Inferior parietal cortex (tissue), 1 donor: ENCODE data around the gene MICAL3.

Experiments
- DNase-seq: peaks from one replicate; pipeline ENCODE4 v3.0.0-alpha.2; 2016; ENCODE audit errors: extremely low spot score

MICAL3 gene

DNA sequence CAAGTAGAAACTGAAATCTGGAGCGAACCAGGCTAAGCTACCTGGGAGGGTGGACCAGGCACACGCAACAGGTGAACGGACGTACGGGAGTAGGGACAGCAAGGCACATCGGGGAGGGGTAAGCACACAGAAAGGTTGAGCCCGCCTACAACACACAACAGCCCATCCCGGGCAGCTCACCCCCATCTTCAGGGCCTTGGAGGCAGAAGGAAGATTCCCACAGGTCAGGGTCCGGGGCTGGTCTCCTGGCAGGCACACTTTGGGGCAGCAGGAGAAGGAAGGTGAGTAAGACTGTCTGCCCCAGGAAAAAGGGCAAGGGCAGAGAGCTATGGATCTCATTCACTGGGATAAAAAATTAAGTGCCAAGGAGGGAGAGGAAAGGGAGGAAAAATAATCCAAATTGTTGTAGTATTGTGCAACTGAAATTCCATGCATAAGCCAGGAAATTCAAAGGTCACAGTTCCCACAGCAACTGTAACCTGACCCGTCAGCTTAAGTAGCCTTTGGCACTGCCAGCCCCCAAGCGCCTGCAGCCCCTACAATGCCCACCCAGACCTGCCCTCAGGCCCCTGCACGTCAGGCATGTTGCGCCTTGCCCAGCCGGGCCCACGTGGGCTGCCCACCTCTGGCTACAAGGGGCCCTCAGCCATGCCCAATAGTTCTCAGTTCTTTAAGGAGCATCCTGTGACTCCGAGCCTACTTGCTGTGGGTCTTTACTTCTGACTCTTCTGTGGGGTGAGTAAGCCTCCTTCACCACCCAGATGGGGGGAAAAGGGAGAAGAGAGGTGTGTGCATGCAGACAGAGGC is 51.8 kb downstream of the MICAL3 start:
- DNase-seq = no peak

DNA sequence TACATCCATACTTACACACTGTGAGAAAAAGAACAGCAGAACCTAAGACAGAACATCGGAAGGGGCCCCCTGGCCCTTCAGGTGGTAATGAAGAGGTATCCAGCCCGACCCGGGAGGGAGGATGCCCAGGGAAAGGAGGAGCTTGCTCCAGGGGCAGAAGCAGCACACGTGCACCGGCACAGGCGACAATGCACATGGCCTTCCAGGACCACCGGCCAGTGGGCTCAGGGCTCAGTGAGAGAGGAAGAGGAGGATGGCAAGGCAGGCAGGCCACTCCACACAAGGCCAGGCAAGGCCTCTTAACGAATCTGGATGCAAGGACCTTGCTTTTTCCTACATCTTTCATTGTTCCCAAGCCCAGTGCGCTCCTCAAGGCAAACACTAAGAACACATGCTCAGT is 52.6 kb downstream of the MICAL3 start:
- DNase-seq = no peak

DNA sequence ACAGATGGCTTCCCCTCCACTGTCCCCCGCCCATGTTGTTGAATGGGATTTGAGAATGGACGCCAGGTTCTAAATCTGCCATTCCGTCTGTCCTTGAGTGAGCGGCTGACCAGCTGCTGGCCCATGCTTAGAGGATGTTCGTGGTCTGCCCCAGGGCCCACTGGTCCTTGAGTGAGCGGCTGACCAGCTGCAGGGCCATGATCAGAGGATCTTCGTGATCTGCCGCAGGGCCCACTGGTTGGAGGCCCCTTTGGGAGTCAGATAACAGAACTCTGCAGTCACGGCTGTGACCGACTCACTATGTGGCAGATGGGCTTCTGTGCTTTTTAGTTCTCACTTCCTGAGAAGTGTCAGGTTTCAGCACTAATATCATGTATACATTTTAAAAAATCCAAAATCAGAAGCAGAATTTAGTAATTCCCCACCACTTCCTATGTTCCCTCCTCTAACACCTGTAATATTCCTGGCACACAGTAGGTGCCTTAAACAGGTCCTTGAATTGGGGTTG is 54.1 kb downstream of the MICAL3 start:
- DNase-seq = no peak

DNA sequence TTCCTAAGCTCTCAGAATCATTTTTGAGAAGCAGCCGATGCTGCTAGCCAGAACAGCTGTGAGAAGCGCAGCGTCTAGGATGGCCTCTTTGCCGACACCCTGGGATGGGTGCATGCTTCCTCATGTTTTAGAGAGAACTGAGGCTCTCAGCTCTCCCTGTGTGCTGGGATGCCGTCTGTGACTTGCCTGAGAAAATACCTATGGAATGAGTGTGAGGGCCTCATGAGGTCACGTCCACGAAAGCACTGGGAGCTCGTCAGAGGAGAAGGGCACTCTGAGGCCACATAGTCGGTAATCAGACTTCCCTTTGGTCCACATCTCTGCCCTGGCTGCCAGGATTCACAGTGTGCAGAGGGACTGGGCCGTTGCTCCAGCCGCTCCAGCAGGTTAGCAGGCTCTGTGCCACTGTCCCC is 54.7 kb downstream of the MICAL3 start:
- DNase-seq = no peak

DNA sequence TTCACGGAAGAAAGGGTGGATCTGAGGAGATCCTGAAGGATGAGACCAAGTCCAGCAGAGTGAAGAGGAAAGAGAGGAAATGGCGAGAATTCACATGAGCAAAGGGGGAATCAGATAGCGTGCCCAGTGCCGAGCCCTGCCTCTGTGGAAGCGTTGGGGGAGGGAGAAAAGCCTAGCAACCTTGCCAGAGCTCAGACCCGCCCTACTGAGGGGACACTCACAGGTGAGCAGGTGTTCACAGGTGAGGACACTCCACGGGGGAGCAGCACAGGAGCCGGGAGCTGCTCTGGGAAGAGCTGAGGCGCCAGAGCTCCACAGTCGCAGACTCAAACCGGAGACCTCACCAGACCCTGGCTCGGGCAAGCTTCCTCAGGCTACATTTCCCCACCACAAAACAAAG is 56.2 kb downstream of the MICAL3 start:
- no peak for DNase-seq

DNA sequence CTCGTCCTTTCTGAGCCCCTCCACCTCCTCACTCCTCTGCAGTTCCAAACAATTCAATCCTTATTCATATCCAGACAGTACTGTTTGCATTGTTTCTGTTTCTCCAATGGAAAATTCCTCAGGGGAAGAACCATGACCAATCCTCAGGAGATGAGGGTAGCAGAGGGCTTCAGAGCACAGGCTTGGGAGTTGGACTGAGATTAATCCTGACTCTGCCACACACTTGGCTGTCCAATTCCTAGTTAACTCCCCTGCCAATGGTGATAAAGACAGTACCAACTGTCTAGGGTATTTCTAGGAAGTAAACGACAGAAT is 58.0 kb downstream of the MICAL3 start:
- DNase-seq = no peak

DNA sequence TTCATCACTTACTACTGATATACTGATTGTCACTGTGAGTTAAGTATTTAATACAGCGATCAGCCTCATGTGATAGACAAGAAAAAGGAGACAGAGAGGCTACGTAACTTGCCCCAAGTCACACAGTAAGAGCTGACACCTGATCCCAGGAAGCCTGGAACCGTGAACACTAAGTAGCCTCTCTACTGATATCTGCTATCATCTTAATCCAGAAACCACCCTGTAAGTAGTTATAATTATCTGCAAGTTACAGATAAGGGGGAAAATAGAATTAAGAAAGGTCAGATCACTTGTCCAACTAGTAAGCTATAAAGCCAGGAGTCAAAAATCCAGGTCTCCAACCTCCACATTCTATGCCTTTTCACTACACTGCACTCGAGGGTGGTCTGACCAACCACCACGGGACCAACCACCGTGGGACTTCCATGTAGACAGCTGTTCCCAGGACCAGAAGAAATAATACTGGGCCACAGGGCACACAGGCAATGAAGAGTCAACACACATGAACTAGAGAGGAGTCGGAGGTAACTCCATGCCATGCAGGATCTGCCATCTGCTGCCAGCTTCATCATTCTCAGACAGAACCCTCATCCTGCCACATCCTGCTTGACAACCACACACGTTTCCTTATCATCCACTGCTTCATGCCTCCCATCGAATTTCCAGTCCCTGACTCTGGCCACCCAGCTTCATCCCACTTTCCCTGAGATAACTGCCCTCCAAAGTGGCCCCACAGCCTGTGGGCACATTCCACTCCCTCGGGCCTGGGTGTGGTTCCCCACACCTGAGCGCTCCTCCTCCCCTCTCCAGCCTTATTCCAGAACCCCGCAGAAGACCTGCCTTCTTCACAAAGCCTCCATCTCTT is 58.6 kb downstream of the MICAL3 start:
- DNase-seq = no peak

DNA sequence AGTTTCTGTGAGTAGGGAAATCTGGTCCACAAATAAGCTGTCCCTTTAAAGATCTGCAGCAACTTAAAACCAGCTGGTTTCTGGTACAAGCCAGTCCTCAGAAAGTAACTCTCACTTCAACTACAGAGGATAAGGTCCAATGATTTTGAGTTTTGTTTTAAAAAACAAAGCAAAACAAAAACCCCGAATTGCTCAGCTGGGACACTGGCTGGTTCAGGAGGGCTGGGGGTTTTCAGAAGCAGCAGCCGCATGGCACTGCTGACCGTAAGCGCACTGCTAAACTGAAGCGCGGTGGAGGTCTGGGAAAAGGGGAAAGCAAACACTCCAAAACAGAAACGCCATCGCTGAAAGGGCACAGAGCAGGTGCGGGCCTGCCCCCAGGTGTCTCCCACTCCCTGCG is 59.7 kb downstream of the MICAL3 start:
- DNase-seq = no peak

DNA sequence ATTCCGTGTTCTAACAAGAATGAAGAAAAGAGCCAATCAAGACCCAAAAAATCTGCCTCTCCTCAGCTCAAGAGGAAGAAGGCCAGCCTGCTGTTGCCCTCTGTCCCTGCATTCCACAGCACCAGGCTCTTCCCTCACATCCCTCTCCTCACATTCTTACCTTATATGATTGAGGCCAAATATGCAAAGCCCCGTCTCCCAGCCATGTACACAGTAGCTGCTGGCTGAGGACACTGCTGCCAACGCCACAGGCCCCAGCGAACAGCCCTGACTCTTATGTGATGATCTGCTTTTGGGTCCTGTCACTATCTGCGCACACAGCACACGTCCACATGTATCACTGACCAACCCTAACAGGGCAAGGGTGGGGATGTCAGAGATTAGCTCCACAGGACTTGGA is 60.2 kb downstream of the MICAL3 start:
- no peak for DNase-seq

DNA sequence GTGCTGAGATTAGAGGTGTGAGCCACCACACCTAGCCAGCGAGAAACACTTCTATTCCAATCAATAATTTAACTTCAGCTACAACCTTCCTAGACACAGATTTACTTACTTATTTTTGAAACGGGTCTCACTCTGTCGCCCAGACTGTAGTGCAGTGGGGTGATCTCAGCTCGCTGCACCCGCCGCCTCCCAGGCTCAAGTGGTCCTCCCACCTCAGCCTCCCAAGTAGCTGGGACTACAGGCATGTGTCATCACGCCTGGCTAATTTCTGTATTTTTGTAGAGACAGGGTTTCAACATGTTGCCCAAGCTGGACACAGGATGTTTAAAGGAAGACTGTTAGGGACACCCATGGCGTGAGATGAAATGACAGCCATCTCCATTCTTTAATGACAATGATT is 61.3 kb downstream of the MICAL3 start:
- DNase-seq = no peak

DNA sequence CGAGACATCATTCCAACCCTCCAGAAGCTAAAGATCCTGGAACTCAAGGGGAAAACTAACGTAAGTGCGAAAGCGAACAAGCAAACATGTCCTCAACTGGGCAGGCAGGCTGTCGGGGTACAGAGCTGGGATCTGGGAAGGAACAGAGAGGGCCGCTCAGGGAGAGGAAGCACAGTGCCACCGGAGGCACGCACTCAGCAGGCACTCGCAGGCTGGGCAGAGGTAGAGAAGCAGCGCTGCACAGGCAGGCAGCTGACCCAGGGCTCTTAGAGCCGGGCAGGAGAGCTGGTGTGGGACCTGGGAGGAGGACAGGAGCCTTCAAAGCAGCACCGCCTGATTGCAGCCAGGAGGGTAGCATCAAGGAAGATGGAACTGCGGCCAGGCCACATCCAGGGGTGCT is 62.2 kb downstream of the MICAL3 start:
- no peak for DNase-seq

DNA sequence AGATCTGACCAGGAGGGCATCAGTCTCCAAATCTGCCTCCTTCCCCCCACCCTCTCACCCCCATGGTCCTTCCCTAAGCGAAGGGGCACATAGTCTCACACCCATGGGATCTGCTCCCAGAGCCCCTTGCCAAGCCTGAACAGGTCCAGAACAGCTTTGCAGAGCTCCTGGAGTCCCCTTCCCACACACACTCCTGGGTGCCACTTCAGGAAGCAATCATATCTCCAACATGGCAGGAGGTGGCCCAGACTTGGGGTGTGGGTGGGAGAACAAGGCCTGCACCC is 63.0 kb downstream of the MICAL3 start:
- DNase-seq = no peak

DNA sequence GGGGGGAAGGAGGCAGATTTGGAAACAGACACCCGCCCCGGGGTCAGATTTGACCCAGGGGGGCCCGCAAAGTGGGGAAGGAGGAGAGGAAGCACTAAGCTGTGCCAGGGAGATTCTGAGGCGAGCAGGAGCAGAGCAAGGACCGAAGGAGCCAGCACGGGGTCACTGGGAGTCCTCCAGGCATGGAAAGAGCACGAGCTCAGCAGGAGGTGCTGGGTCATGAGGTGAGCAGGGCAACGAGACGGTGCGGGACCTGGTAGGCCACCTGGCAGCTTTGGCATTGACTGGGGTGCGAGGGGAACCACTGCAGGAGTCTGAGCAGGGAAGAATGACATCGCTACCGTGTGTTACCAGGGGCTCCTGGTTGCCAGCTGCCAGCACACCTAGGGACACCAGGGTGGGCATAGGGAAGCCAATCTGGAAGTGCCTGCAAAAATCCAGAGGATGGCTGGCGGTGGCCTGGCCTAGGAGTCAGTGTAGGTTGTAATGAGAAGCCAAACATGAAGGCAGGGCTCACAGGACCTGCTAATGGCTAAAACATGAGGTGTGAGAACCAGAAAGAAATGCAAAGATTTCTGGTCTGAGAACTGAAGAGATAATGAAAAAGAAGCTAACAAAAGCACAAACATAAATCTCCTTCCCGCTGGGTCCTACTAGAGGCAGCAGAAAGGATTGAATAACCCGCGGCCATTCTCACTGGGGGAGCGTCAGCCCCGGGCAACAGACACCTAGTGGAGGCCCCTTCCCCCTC is 63.5 kb downstream of the MICAL3 start:
- no peak for DNase-seq

DNA sequence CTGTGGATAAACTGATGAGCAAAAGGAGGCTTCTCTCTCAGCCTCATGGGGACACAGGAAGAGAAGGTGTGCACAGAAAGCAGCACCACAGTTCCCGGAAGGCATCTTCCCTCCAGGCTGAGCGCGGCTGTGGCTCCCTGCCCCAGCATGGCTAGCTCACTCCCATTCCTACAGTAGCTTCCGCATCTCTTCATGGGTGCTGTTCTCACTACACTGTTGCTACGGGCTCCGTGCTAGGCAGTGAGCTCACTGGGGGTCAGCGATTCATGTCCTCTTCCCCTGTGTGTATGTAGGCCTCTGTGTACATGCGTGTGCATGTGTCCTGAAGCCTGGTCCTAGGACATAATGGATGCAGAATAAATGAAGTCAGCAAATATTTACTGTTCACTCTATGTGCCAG is 64.3 kb downstream of the MICAL3 start:
- DNase-seq = no peak

DNA sequence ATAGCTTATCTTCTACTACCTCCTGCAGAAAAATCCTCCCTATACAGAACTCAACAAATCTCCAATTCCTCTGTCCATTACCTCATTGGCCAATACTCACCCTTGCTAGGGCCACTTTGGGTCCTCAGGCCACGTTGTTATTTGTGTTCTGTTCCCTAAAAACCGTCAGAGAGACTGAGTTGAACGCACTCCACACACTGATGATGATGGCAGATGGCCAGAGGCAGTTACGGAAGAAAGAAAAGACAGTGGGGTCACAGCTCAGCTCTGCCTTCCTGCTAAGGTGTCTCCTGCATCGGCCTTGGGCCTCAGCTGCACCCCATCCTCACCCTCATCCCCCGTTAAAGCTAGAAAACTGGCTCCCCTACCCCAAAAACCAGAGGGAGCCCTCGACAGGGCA is 66.2 kb downstream of the MICAL3 start:
- no peak for DNase-seq

DNA sequence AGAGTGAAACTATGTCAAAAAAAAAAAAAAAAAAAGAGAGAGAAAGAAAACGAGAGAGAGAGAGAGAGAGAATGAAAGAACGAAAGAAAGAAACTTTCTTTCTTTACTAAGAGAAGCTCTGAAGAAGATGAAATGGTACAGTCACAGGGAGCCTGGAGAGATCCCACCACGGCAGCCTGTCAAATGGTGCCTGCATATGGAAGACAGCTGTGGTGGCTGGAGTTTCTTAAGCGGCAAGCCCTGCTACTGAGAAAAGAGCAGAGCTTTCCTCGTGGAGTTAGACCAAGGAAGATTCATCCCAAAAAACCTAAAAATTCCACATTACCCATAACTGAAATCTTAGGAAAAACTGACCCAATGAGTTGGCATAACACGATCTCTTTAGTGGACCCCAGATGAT is 66.7 kb downstream of the MICAL3 start:
- no peak for DNase-seq

DNA sequence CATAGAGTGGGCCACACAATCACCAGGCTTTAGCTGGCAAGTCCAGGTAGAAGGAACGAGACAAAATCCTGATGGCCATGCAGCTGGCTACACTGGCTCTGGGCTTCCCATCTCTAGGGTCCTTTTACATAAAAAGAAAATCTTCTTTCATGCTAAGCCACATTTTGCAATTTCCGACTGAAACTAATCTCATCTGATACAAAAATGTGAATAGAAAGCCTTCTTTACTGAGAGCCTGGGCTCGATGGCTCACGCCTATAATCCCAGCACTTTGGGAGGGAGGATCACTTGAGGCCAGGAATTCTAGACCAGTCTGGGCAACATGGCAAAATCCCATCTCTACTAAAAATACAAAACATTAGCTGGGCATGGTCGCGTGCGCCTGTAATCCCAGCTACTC is 67.2 kb downstream of the MICAL3 start:
- no peak for DNase-seq

DNA sequence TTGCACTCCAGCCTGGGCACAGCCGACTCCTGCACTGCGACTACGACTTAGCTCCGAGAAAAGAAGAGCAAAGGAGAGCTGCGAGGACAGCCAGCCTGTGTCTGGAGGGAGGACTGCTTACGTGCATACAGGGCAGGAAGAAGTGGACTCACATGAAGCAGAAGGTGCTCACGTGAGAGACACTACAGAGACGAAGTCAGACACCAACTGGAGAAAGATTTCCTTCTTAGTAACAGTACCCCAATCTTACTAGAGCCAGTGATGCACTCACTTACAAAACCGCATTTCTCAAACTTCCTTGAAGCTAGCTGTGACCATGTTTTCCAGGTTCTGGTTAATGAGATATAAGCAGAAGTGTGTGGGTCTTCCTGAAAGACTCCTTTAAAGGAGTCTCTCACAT is 67.7 kb downstream of the MICAL3 start:
- DNase-seq = no peak

DNA sequence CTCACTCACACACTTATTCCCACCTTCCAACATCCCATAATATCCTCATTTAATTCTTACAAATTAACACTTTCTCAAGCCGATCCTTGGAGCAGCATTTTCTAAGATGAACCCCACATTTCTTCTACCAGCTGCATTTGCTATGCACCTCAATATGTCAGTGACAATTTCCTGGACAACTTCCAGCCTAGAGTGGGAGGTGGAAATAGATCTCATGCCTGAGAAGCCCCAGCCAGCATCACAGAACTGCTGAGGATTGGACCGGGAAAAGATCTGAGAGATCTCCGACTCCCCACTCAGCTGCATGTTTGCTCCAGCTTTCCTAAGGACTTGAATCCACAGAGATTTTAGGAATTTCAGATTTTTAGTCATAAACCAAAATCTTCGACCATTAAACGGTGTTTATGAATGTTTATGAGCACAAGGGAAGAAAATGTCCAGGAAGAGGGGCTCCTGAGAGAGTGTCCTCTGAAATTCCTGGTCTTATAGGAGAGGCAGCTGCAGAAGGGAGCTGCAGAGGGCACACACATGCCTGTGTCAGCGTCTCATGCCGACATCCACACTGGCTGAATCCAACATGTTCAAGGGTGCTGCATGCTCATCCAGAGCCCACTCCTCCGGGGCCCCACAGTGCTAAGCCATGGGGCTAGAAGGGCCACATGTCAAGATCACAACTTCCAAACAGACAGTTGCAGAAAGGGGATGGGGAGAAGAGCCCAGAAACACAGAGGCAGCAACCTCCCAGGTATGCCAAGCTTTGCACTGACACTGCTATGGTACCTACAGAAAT is 68.6 kb downstream of the MICAL3 start:
- no peak for DNase-seq

DNA sequence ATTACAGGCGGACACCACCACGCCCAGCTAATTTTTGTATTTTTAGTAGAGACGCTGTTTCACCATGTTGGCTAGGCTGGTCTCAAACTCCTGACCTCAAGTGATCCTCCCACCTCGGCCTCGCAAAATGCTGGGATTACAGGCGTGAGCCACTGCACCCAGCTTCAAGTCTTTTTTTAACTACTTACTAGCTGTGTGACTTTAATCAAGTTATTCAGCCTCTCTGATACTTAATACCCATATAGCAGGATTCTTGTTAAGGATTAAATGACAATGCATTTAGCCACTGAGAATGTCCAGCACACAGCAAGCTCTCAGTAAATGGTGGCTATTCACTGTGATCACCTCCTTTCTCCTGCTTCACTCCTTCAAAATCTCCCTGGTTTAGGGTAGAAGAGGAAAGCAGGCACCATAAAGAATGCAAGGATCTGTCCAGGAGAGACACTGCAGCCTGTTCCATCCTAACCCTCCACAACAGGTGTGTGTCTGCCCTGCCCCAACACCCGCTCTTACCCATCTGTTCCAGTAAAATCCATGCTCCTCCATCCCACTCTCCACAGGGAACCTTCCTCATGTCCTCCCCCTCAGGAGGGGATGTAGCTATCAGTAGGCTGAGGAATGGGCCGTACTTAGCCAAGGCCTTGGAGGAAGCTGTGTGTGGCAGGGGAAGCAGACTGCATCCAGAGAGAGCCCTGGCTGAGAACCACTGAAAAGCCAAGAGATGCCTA is 69.3 kb downstream of the MICAL3 start:
- DNase-seq = no peak

DNA sequence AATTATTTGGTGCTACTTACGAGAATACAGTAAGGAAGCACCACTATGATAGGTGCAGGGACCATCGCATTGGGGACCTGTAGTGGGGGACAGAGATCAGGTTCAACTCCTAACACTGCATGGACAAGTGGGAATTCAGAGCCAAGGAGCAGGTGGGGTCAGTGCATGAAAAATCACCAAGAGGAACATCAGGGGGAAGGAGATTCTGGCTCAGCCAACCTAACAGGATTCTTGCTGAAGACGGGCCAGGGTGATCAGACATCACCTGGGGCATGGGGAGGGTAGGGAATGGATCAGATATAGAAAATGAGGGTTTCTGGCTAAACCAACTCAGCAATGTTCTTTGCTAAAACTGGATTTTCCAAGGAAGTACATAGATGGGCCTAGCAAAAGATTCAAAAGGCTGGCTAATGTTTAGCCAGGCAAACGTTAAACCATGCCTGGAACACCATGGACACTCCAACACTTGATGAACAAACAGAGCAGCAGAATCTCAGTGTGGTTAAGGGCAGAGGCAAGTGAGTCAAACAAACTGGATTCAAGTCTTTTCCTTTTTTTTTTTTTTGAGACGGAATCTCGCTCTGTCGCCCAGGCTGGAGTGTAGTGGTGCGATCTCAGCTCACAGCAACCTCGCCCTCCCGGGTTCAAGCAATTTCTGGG is 70.0 kb downstream of the MICAL3 start:
- DNase-seq = no peak
